DMS114 treated with DMSO at 0.1 percent for 48 hours (cell line): ENCODE measurements around the gene CDH20.

ENCODE experiments used
- DNase-seq: peaks from one replicate; lab custom pipeline; 2025; ENCODE audit not compliant: unreplicated experiment; lab: John Stamatoyannopoulos, UW

CDH20 gene

GRCh38 chr18:61420218-61420885 lies 87.1 kb downstream of the CDH20 start:
- no peak for DNase-seq

DNA sequence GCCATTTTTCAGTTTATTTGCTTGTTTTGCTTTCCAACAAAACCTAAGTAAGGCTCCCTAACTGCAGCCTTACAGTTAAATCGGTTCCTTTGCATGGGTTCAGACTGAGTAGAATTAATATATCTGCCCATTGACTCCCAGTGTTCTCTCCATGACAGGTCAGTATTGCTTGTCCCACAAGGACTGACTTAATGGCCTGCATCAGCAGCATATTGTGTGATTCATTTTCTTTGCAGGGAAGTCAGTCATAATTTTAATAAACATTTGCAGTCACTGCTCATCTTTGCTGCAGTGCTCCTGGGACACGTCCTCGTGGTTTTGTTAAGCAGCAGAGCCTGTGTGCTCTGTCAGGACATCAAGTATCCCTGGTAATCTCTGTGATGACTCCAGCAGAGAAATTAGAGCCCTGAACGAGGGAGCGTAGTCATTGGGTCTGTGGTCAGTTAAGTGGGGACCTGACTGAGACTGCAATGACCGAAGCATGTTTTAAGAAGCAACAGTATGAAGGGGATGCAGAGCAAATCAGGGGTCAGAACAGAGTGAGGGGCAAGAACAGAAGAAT lies 93.3 kb downstream of the CDH20 start:
- no peak for DNase-seq

DNA sequence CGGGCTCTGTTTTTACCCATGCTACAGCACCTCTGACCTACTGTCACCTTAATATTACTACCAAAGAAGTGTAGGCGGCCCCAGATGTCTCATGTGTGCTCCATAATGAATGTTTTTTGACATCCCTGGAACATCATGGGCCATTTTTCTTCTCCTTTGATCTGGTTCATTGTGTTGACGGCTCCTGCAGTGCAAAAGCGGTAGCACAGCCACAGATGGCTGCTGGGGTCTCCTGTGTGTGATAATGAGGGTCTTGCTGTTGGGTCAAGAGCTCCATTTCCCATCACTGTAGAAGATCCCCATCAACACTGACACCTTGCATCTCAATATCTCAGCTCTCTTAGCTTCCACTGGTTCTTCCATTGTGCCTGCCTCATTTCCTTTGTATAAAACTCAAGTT lies 95.0 kb downstream of the CDH20 start:
- no peak for DNase-seq

- DNase-seq, result no peak
These were observed 99.4 kb downstream of the CDH20 start for GRCh38 chr18:61432590-61432989.

GRCh38 chr18:61435064-61435652 lies 101.9 kb downstream of the CDH20 start:
- DNase-seq, result no peak

DNA sequence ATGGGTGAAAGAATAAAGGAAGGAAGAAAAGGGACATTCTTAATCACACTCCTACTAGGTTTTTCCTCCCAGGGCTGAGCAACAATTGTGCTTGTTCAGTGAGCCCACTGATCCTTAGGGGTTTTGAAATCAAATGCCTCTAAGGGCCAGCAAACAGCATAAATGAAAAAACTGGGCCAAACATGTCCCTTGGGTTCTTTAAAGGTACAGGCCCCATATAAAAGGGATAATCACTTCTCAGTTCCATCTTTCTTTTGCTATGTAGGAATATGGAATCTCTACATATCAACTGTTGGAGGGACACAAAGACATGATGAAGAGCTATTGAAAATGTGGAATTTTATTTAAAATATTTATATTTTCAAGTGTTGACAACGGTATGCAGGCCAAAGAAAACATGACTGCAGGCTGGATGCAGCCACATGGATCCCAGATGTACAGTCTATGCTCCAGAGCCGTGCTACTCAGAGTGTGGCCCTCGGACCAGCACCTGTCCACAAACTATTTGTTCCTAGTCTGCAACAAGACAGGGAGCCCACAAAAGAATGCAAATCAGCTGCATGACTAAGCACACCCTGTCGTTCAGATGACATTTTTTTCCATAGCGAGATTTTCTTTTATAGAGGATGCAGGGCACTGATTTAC lies 110.0 kb downstream of the CDH20 start:
- no peak for DNase-seq

- DNase-seq, result no peak
These were observed 115.1 kb downstream of the CDH20 start for GRCh38 chr18:61448316-61448715.

- DNase-seq, result no peak
These were observed 126.8 kb downstream of the CDH20 start for GRCh38 chr18:61459896-61460648.

GRCh38 chr18:61464551-61465142 lies 131.4 kb downstream of the CDH20 start:
- no peak for DNase-seq

GRCh38 chr18:61466736-61467135 lies 133.5 kb downstream of the CDH20 start:
- no peak for DNase-seq

DNA sequence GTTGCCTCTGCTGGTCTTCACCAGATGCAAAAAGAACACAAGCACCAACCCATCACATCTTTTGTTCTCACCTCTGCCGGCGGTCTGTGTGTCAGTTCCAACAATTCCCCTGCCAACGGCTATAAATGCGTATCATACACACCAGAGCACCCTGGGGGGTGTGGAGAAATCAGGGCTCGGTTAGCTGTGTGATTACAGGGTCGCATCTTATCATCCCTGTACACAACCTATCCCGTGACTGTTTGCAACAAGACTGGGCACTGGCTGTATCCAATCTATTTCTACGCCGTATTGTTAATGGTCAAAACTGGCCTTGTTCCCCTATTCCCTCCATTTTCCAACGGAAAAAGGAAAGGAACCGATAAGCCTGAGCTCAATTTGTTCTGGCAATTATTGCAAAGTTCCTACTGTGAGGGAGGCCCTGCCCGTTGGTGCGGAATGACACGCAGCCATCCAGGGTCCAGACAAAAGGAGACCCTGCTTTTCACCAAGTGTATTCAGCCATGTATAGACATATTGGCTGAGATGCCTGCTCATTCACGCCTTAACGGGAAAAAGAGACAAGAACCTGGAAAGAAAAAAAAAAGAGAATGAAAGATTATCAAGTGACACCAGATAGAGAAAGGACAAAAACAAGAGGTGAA lies 136.9 kb downstream of the CDH20 start:
- DNase-seq, result no peak

- DNase-seq, result no peak
These were observed 138.3 kb downstream of the CDH20 start for GRCh38 chr18:61471541-61471940.

GRCh38 chr18:61471942-61472341 lies 138.7 kb downstream of the CDH20 start:
- no peak for DNase-seq

DNA sequence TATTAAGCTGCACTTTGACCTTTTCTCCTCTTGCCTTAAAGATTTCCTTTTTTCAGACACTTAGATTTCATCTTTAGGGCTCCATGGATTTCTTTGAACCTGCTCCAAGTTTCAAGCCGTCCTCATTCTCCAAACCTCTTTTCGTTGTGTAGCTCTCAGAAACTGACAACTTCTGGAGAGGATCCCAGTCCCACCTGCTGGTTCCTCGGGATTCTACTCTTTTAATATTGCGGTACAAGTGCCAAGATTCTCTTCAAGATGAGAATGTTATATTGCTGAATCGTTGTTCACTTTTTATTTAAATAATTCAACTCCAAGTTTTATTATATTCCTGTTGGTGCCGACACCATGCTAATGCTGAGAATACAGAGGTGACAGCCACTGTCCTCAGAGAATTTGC lies 141.1 kb downstream of the CDH20 start:
- DNase-seq, result no peak

DNA sequence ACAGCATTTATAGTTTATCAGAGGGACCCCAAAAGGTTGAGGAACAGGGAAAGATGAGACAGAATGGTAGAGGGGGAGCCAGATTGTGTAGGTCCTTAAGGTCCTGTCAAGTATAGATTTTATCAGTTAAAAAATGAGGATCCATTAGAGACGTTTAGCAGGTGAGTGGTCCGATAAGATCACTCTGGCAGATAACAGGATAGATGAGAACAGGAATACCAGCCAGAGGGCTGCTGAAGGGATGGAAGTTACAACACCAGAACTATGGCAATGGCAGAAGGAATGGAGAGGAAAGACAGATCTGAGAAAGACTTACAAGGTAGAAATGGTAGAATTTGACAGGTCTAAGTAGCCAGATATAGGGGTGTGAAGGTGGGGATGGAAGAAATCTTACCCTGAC lies 141.7 kb downstream of the CDH20 start:
- no peak for DNase-seq

- no peak for DNase-seq
These were observed 142.7 kb downstream of the CDH20 start for GRCh38 chr18:61475931-61476330.

GRCh38 chr18:61489334-61489733 lies 156.1 kb downstream of the CDH20 start:
- DNase-seq, result no peak

DNA sequence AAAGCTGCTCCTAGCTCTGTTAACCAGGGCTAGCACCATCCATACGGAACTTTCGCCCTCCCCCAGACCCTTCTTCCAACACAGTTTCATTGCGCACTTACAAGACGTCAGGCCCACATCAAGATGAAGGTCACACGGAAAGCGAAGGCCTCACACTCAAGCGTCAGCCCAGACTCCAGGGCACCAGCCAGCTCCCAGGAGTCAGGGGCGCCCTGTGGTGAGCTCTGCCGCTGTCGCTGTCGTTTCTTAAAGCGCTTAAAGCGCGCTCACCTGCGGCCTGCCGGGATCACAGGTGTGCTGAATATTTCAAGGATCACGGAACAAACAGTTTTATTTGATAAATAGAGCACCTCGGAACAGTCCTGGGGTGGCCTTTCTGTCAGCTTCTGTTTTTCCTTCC lies 163.1 kb downstream of the CDH20 start:
- DNase-seq, result no peak

- no peak for DNase-seq
These were observed 164.2 kb downstream of the CDH20 start for GRCh38 chr18:61497422-61497821.

DNA sequence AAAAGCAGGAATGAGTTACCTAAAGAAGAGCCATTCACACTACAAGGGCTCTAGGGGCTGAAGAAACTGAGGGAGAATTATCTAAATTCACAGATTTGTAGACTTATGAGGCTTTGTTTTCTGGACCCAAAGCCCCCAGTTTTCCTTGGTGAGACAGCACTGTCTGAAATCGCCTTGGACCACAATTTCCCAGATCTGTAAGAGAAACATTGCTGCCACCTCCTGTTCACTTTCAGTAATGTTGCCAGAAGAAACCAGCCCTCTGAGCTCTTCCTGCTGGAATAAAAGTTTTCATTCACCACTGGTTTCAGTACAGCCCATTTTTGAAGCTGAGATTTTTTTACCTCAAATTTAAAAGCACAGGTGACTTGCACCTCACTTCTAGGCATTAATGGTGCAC lies 169.2 kb downstream of the CDH20 start:
- DNase-seq, result peak; percentile 20

DNA sequence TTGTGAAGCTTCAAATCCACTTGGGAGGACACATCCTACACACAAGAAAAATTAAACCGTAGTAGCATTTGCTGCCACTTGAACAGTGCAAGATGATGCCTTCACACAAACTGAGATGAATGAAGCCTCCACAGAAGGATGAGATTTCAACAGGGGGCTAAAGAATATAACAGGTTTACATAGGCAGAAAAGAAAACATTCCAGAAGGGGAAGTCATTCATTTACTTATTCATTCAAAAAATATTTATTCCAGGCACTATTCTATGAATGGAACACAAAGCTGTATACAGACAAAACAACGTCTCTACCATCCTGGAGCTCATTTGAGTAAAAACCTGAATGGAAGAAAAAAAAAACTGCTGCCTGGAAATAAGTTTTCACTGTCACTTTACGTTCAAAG lies 170.5 kb downstream of the CDH20 start:
- DNase-seq, result no peak
